Measurements from ENCODE around the gene CARD6.

The CARD6 gene

DNA sequence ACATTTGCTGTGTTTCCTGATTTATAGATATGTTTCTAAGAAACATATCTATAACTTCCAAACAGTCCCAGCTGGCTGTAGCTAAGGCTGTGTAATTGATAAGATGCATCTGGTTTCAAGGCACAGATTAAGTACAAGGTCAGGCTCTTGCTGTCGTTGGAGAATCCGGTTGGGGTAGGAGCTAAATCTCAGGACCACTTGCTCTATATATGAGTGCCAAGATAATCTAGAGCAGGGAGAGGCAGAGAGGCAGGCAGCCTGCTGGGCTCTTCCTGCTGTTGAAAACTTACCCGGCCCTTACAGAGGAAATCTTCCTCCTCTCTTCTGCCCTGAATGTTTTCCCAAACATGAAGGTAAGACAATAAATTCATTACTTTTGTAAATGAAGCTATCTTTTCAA lies 68.1 kb downstream of the CARD6 start, which contains the start of gene C7:
Gene C7, plus strand, starts transcription at position 234 of the 400 bp plus-strand sequence. Its CDS starts 114 bp downstream, at position 348.
- TF ChIP-seq, protein P1, sequence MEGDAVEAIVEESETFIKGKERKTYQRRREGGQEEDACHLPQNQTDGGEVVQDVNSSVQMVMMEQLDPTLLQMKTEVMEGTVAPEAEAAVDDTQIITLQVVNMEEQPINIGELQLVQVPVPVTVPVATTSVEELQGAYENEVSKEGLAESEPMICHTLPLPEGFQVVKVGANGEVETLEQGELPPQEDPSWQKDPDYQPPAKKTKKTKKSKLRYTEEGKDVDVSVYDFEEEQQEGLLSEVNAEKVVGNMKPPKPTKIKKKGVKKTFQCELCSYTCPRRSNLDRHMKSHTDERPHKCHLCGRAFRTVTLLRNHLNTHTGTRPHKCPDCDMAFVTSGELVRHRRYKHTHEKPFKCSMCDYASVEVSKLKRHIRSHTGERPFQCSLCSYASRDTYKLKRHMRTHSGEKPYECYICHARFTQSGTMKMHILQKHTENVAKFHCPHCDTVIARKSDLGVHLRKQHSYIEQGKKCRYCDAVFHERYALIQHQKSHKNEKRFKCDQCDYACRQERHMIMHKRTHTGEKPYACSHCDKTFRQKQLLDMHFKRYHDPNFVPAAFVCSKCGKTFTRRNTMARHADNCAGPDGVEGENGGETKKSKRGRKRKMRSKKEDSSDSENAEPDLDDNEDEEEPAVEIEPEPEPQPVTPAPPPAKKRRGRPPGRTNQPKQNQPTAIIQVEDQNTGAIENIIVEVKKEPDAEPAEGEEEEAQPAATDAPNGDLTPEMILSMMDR (IDR thresholded peaks at IDR 0.05; ENCODE audit: control insufficient read depth, insufficient read depth, low read depth, low read length, missing control alignments), result no peak
- H3K4me3 ChIP-seq (ENCODE audit: control insufficient read depth, low read depth, low read length), result no peak within 1 kb of the TSS
- no peak for DNase-seq (ENCODE audit: low read depth)

DNA sequence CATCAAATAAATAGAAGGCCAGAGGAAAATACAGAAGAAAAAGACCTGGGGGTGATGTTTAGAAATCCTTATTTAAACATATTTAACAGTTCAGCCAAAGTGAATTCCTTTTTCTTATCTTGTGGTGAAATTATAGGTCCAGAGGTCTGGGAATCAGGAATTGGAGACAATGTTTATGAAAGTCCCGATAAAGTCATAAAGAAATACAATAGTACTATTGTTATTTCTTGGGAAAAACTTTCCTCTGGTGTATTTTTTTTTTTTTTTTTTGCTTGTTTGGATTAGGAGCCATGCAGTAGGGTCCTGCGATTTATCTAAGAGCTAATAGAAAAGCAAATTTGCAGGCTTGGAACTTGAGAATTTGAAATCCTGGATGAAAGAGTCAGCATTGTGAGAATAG lies 68.6 kb downstream of the CARD6 start:
- TF ChIP-seq, protein P1 (IDR thresholded peaks at IDR 0.05; ENCODE audit: control insufficient read depth, insufficient read depth, low read depth, low read length, missing control alignments), result no peak
- DNase-seq (ENCODE audit: low read depth), result no peak

More for the DNA sequence above, 68.6 kb downstream of the CARD6 start:
- no peak overlapping the region for H3K4me3 ChIP-seq (ENCODE audit: control insufficient read depth, low read depth, low read length)

All from AG09309 (cell line).